ENCODE measurements around the gene EXD3. TPM values are rescaled to one million over a fixed set of nuclear protein-coding genes. Genes with fewer than 3 reads are reported as not detected.

EXD3 gene
- total RNA-seq, 1 donor from 2014 or later, result 19.5 TPM

DNA sequence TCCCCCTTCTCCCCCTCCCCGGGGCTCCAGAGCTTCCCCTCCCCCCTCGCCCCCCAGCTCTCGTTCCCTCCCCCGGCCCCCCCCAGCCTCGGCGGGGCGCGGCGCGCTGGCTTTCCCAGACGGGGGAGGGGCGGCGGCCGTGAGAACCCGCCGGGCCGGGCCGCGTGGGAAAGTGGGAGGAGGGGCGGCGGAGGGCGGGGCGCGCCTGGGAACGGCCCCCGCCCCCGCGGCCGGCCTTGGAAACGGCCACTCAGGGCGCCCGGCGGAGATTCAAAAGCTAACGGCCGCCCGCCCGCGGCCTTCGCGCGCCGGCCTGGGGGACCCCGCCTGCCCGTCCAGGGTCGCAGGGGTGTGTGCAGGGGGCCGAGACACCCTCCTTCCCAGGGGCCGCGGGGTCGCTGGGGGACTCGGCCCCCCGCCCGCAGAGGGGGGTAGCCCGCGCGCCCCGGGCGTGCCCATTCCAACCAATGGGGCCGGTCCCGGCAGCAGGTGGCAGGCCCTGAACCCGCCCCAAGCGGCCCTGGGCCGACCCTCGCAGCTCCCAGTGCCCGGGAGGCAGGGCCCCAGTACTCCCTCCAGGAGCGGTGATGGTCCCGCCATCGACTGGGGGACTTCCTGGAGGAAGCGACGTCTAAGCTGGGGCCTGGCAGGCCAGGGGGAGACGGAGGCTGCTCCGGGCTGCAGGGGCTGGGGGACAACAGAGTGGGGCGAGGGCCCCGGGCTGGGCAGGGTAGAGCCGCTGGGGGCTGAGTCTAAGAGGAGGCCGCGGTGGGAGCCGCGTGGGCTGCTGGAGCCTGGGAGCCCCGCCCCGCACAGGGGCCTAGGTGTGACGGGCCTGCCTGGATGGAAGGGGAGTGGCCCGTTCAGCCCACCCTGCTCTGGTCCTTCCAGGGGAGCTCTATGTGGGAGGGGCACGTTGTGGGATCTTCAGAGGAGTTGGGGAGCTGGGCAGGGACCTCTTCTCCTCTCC, 106.7 kb downstream of the EXD3 start:
- Mint-ChIP-seq H3K36me3 (no peaks in the 10 kb centered on the region), H3K4me1 (ENCODE audit: unreplicated experiment) (no peaks in the 10 kb centered on the region), H3K27ac (no peak overlapping the region), H3K27me3 (no peaks in the 10 kb centered on the region), H3K4me3 (no peak overlapping the region), H3K9me3 (no peaks in the 10 kb centered on the region)
- TF ChIP-seq, protein P1, sequence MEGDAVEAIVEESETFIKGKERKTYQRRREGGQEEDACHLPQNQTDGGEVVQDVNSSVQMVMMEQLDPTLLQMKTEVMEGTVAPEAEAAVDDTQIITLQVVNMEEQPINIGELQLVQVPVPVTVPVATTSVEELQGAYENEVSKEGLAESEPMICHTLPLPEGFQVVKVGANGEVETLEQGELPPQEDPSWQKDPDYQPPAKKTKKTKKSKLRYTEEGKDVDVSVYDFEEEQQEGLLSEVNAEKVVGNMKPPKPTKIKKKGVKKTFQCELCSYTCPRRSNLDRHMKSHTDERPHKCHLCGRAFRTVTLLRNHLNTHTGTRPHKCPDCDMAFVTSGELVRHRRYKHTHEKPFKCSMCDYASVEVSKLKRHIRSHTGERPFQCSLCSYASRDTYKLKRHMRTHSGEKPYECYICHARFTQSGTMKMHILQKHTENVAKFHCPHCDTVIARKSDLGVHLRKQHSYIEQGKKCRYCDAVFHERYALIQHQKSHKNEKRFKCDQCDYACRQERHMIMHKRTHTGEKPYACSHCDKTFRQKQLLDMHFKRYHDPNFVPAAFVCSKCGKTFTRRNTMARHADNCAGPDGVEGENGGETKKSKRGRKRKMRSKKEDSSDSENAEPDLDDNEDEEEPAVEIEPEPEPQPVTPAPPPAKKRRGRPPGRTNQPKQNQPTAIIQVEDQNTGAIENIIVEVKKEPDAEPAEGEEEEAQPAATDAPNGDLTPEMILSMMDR (conservative IDR thresholded peaks at IDR 0.05), result no peak
- peak; percentile 75 for DNase-seq (ENCODE audit: extremely low spot score, unreplicated experiment)

DNA sequence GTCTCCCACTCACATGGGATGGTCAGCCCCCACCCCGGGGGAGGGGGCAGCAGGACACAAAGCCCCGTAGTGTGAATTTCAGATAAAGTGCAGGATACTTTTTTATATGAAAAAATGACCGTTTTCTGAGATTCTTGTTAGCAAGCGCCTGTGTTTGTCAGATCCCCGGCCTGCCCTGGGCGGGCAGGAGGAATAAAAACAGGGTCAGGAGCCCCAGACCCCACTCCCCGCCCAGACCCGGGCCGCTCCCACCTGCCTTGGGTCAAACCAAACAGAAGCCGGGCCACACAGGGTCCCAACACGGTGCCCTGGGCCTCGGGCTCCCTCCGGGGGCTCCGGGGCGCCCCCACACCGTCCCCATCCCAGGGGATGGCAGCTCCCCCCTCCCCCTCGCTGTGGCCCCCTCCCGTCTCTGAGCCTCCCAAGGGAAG, 107.4 kb downstream of the EXD3 start:
- Mint-ChIP-seq H3K36me3 (no peaks in the 10 kb centered on the region), H3K27ac (no peak overlapping the region), H3K4me1 (ENCODE audit: unreplicated experiment) (no peaks in the 10 kb centered on the region), H3K27me3 (no peaks in the 10 kb centered on the region), H3K4me3 (no peak overlapping the region), H3K9me3 (no peaks in the 10 kb centered on the region)
- TF ChIP-seq, protein P1 (conservative IDR thresholded peaks at IDR 0.05), result no peak
- DNase-seq (ENCODE audit: extremely low spot score, unreplicated experiment), result no peak

DNA sequence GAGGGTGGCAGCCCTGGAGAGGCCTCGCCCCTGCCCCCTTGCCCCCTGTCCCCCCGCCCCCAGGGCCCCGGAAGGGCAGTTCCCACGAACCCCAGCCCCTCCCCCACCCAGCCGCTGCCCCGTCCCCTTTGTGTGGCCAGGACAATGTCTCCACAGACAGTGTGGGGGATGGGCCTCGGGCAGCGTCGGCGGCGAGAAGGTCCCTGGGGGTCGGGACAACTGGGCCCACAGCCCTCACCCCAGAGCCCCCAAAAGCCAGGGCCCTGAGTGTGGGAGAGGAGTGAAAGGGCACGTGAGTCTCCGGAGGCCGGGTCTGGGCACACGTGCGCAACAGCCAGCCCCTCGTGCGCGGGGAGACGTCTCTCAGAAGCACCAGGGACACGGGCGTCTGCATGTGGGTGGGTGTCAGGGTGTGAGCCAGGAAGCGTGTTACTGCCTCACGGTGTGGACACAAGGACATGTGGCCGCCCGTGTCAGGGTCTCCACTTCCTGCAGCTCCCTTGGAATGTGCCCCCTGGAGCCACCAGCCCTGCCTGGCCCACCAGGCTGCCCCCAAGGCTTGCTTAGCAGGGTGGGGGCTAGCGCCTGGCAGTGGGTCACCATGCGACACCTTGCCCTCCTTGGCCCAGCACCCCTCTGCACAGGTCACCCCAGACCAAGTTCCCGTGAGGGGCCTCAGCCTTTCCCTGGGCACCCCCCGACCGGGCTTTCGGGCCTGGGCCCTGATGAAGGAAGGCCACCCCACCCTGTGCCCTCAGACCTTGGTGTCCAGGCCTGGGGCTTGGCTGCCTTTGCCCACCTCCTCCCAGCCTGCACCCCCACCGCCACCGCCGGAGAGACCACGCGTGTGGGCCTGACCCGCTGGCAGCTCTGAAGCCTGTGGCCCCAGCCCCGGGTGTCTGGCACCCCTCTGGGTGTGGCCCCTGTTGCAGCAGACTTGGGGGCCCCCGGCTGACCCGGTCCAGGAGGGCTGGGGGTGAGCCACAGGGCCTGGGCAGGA, 108.1 kb downstream of the EXD3 start:
- TF ChIP-seq, protein P1 (conservative IDR thresholded peaks at IDR 0.05), result no peak
- Mint-ChIP-seq H3K4me3 (no peak overlapping the region), H3K9me3 (no peaks in the 10 kb centered on the region), H3K27ac (no peak overlapping the region), H3K27me3 (no peaks in the 10 kb centered on the region), H3K36me3 (no peaks in the 10 kb centered on the region), H3K4me1 (ENCODE audit: unreplicated experiment) (no peaks in the 10 kb centered on the region)
- peak; percentile 71 for DNase-seq (ENCODE audit: extremely low spot score, unreplicated experiment)

DNA sequence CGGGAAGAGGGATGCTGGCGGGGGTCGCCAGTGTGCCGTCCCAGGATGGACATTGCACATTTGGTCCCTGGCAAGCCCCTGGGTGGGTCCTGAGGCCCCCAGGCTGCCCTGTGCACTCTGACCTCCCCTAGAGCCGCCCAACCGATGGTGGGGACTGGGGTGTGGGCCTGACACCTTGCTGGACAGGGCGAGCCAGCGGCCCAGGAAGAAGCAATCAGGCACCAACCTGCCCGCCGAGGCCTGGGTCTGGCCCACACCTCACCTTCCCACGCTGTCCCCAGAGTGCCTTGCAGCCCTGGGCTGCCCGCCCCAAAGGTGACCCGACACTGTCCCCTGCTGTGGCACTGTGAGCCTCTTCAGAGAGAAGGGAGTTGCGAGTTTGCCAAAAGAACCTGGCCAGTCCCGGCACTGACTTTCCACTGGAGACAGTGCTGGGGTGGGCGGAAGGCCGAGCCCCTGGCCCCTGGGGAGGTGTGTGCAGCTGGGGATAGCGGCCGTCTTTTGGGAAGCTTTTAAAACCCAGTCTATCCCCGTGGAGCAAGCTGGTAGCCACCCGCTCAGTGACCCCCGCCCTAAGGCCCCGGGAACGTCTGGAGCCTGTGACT, 108.9 kb downstream of the EXD3 start:
- no peak overlapping the region for H3K27ac Mint-ChIP-seq
- TF ChIP-seq, protein P1 (conservative IDR thresholded peaks at IDR 0.05), result no peak
- no peak for DNase-seq (ENCODE audit: extremely low spot score, unreplicated experiment)
- H3K4me1 Mint-ChIP-seq (ENCODE audit: unreplicated experiment), result no peaks in the 10 kb centered on the region
- no peaks in the 10 kb centered on the region for H3K27me3 Mint-ChIP-seq
- no peaks in the 10 kb centered on the region for H3K36me3 Mint-ChIP-seq
- no peaks in the 10 kb centered on the region for H3K9me3 Mint-ChIP-seq
- no peak overlapping the region for H3K4me3 Mint-ChIP-seq

DNA sequence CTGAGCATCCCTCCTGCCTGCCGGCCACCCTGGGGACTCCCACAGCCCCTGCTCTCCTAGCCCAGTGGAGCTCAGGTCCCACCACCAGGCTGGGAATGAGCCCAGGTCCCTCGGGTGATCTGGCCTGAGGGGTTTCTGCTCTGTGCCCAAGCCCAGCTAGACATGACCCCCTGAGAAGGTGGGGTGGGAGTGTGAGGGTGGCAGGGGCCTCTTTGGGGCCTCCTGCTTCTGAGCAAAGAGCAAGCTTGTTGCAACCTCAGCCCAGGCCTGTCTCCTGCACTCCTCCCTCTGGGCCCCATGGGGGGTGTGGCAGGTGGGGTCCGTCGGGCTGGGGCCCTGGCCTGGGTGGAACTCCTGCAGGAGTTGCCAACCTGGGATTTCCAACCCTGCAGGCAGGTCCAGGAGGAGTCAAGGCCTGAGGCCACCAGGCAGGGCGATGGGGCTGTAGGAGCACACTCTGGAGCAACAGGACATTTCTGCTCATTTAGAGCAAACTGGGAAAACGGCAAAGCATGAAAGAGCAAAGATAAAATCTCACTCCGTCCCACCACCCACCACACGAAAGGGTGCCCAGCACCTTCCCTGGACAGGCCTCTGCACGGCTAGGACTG, 109.5 kb downstream of the EXD3 start:
- TF ChIP-seq, protein P1 (conservative IDR thresholded peaks at IDR 0.05), result no peak
- H3K4me3 Mint-ChIP-seq, result no peak overlapping the region
- no peak for DNase-seq (ENCODE audit: extremely low spot score, unreplicated experiment)
- no peaks in the 10 kb centered on the region for H3K36me3 Mint-ChIP-seq
- no peak overlapping the region for H3K27ac Mint-ChIP-seq
- H3K27me3 Mint-ChIP-seq, result no peaks in the 10 kb centered on the region
- no peaks in the 10 kb centered on the region for H3K4me1 Mint-ChIP-seq (ENCODE audit: unreplicated experiment)
- H3K9me3 Mint-ChIP-seq, result no peaks in the 10 kb centered on the region
